HG02870 (cell line): ENCODE results near the gene PRKAG2.
A peak's percentile ranks its signal among the peaks of the same experiment; 100 is the strongest.
"Not testable (repeated sequence)": the region's sequence is repeated elsewhere in the genome, so short reads cannot be mapped to it uniquely, and the experiment has no call there.

ENCODE experiments used
- ATAC-seq: cut with Tn5 transposase; IDR thresholded peaks from one replicate; pipeline ENCODE4 v1.9.1; 2021; ENCODE audit warnings: mild to moderate bottlenecking, moderate library complexity; ENCODE audit not compliant: unreplicated experiment

PRKAG2 gene

GRCh38 chr7:151876899-151877777 lies at the start of gene PRKAG2:
TSS of gene PRKAG2 (minus strand) at chr7:151877115. CDS start at chr7:151876620, 495 bp downstream.
- ATAC-seq = peak; percentile 47

GRCh38 chr7:151926336-151926712 lies 49.4 kb upstream of the PRKAG2 start:
- no peak for ATAC-seq

DNA sequence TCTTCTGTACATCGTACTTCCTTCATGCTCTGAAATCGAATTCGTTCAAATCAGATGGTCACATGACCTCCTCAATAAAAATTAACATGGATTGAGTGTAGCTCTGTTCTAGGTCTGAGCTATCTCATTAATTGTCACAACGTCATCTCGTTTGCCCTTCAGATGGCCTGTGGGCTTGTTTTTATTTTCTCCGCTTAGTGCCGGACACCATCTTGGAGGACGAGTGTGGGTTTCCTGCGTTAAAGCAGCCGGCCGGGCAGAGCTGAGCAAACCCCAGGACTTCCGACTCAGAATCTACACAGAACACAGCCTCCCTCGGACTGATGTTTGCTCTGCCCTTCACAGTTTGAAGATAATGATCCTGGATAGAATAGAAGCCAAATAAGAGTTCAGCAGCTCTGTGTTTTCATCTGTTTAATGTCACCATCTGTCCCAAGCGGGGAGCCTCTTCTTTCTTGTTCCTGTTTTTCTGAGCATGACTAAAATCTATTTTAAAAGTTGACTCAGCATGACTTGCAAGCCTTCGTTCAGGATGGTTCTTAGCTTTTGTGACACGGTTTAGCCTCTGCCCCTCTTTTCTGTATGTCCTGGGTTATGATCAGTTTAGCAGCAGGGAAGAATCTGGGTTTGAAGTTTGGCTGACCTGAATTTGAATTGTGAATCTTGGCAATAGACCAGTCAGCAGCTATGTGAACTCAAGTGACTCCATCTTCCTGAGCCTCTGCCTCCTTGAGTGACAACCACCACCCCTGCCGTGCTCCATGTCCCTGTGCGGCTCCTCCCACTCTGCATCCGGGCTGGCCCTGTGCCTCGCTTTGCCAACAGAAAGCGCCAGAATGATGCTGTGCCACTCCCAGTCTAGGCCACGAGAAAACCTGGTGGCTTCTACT lies 48.8 kb upstream of the PRKAG2 start:
- ATAC-seq = peak; percentile 66

GRCh38 chr7:151924508-151924907 lies 47.6 kb upstream of the PRKAG2 start:
- no peak for ATAC-seq

- ATAC-seq = no peak
These were observed 47.1 kb upstream of the PRKAG2 start for GRCh38 chr7:151924001-151924400.

DNA sequence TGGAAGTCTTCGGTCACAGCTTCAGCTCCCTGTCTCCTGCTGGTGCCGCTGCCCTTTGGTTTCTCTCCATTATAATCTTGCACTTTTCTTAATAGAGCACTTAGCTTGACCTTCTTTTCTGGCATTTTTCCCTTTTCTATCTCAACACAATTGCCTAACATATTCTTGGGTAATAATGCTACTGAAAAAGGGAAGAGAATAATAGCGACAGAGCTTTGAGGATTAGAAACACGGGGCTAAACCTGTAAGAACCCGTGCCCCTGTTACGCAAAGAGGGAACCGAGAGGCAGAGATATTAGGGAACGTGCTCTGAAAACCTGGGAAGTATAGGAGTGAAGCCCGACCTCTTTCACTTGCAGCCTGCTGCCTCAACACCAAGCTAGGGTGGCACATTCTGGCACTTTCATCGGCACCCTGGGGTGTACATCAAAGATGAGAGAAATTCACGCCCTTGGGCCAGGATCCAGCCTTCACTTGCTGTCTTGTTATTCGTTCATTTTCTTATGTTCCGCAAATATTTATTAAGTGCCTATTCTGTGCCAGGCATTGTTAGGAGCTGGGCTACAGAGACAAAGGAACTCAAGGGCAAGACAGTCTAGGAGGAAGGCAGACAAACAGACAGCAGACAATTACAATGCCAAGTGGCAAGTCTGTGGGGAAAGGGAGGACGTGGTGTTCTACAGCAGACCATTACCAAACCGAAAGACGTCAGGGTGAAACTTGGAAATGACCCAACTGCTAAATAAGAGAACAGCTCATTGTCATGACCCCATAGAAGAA lies 46.4 kb upstream of the PRKAG2 start:
- no peak for ATAC-seq

- ATAC-seq = no peak
These were observed 44.5 kb upstream of the PRKAG2 start for GRCh38 chr7:151921451-151921850.

GRCh38 chr7:151920488-151920887 lies 43.6 kb upstream of the PRKAG2 start:
- ATAC-seq = no peak

DNA sequence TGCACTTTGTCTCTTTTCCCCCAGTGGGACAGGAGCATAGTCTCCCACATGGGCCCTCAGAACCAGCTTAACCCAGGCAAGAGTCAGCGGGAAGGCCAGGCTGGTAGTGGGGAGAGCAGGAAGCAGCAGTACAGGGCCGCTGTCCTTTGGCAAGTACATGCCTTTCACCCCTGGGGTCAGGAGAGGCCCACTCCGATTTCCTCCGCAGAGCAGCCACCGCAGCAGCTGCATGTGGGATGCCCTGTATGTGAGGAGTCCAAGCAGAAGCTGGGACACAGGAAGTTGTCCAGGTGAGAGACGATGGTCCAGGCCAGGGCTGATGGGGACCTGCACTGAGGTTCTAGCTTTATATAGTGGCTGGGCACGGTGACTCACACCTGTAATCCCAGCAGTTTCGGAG lies 42.7 kb upstream of the PRKAG2 start:
- ATAC-seq = no peak

GRCh38 chr7:151918510-151918843 lies 41.6 kb upstream of the PRKAG2 start:
- ATAC-seq = no peak

DNA sequence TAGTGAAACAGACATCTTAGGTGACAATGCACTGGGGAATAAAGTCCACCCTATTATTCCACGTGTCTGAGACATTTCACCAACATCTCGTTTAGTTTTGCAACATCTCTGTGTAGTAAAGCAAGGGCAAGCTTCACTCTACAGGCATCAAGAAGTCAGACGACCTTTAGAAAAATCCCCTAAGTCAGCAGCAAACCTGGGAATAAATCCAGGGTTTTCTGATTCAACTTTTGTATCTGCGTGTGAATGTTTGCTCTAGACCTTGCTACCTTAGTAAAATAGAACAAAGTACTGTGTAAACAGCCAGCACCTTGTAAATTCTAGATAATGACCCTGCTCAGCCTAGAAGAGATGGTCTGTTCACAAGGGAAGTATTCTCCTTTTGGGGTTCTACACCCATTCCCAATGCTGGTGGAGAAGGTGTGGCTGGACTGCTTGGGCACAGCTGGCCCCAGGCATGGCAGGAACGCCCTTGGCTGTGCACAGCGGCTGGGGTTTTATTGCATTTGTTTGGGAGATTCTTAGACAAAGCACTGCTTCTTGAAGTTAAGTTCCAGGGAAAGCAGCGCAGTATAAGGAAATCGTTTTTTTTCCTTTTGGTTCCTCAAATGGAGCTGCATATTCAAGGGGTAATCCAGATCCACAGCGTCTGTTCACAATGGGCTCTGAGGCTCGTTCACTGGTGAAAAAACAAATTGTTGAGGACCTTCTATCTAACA lies 41.0 kb upstream of the PRKAG2 start:
- ATAC-seq = no peak

- ATAC-seq = no peak
These were observed 37.1 kb upstream of the PRKAG2 start for GRCh38 chr7:151914051-151914450.

DNA sequence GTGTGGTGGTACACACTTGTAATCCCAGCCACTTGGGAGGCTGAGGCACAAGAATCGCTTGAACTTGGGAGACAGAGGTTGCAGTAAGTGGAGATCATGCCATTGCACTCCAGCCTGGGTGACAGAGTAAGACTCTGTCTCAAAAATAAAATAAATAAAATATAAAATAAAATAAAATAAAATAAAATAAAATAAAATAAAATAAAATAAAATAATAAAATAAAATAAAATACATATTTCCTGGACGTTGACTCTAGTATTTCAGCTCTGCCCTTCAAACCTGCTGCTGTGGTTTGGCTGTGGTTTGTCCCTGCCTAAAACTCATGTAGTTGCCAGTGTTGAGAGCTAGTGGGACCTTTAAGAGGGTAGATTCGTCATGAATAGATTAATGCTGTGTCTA lies 33.7 kb upstream of the PRKAG2 start:
- not testable (repeated sequence) for ATAC-seq

GRCh38 chr7:151907115-151907514 lies 30.2 kb upstream of the PRKAG2 start:
- ATAC-seq = not testable (repeated sequence)

GRCh38 chr7:151905766-151906165 lies 28.9 kb upstream of the PRKAG2 start:
- no peak for ATAC-seq

- no peak for ATAC-seq
These were observed 28.4 kb upstream of the PRKAG2 start for GRCh38 chr7:151905353-151905752.

DNA sequence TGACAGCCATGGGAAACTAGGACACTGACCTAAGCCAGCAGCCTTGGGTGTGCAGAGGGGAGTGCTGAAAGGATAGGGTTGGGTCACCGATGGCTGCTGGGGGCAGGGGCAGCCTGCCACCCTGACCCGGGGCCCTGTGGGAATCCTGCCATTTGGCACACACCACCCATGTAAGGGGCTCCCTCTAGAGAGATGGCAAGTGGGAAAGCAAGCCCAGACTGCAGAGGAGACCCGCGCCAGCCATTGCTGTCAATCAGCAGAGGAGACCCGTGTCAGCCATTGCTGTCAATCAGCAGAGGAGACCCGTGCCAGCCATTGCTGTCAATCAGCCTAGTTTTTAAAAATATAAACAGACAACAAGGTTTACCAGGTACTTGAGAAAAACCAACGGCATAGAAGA lies 27.4 kb upstream of the PRKAG2 start:
- no peak for ATAC-seq

DNA sequence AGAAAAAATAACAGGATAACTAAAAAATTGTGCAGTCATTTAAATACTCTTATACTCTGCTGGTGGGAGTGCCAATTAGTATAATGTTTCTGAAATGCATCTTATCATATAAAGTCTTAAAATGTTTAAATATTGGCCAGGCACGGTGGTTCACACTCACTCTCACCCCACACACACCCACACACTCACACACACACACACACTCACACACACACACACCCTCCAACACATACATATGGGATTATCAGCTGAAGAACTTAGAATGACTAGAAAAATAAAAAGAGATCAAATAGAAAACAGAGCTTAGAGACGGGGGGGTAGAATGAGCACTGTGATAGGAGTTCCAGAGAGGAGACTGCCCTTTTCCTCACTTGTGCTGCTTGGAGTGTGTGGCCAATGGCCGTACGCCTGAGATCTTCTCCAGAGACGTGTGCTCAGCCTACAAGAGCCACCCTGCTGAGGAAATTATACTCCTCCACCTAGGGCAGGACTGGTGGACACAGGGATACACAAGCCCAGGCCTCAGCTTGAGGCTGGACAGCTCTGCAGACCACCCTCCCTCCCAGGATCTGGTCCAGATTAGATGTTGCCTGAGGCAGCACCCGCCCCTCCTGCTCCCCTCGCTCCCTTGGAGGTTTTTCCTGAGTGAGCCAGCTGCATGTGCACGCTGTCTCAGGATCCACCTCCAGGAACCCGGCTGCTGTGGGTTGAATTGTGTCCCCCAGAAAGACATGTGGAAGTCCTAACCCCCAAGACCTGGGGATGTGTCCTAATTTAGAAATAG lies 26.5 kb upstream of the PRKAG2 start:
- ATAC-seq = no peak

- no peak for ATAC-seq
These were observed 25.4 kb upstream of the PRKAG2 start for GRCh38 chr7:151902311-151902710.

GRCh38 chr7:151901828-151902227 lies 24.9 kb upstream of the PRKAG2 start:
- no peak for ATAC-seq
